RPMI8226 (cell line): ENCODE measurements around the gene NEGR1.
A peak's percentile ranks its signal among the peaks of the same experiment; 100 is the strongest.

Experiments used
- DNase-seq: peaks from one replicate; pipeline ENCODE4 v3.0.0-alpha.2; 2015

Gene NEGR1

GRCh38 chr1:71603044-71603776, 679.1 kb downstream of the NEGR1 start:
- DNase-seq = no peak

DNA sequence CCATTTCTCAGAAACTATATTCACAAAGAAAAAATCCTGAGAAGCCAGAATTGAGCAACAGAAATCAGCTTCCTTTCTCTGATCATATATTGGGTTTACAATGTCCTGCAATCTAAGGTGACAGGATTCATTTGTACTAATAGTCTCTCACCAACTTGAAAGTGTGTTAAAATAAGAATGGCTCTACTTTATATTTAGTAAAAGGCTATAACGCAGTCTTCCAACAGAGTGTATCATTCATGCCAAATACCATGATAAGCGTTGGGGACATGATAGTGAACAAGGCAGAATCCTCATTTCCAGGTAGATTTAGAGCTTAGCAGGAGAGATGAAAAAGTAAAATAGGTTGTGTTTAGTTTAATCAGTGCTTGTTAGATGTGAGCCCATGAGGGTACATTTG, 682.3 kb downstream of the NEGR1 start:
- no peak for DNase-seq

GRCh38 chr1:71599306-71599705, 683.0 kb downstream of the NEGR1 start:
- no peak for DNase-seq

DNA sequence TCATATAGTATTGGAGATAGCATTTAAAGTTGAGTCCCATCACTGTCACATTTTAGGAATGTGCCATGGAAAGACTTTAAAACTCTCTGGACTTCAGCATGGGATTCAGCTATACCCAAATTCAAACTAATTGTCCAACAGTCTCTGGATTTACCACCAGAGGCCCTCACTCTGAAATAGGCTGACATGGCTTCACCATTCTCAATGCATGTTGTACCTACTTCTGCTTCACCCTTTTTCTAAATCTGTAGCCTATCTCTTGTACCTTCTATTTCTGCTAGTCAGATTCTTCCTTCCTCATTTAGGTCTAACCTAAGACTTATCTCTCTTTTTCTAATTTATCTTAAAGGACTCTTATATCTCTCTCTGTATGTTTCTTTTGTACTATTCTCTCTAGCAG, 688.8 kb downstream of the NEGR1 start:
- no peak for DNase-seq

DNA sequence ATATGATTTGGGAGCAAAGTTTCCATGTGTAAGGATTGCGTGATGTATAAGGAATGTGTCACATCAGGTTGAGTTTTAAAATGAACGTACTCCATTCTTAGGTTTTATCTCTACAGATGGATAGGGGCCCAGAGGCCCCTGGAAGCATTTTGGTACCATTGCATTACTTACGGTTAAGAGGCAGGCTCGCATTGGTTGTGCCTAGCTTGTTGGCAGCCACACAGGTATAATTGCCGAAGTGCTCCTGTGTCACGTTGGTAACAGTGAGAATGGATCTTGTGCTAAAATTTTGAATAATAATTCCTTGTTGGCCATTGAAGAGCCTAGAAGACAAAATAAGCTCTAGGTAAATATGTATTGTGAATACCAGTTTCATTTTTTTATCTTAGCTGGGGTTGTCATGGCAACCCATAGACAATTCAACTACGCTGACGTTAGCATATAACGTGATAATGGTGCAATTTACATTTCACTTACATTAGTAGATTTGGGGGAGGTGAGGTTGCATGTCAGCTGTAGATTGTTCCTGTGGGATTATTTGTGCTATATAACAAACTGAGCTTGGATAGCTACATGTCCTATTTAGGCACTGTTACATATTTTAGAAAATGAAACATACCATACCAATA, 689.6 kb downstream of the NEGR1 start:
- DNase-seq = no peak

DNA sequence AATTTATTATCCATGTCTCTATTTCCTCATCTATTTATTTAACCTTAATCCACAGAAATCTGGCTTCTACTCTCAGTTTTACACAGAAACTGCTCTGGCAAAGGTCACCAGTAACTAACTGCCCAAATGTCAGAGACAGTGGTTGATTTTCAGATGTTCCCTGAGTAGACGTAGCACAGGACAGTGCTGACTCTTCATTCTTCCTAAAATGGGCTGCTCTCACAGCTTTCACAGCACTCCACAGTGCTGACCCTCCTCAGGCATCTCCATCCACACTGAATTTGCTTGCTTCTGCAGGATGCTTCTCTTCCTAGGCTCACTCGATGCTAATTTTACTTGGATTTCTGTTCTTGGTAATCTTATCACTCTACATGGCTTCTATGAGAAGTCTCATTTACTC, 693.3 kb downstream of the NEGR1 start:
- DNase-seq = no peak

- DNase-seq = no peak
Measured at GRCh38 chr1:71587961-71588360, 694.4 kb downstream of the NEGR1 start.

- DNase-seq = no peak
Measured at GRCh38 chr1:71586030-71586429, 696.3 kb downstream of the NEGR1 start.

- DNase-seq = no peak
Measured at GRCh38 chr1:71583756-71584155, 698.6 kb downstream of the NEGR1 start.

DNA sequence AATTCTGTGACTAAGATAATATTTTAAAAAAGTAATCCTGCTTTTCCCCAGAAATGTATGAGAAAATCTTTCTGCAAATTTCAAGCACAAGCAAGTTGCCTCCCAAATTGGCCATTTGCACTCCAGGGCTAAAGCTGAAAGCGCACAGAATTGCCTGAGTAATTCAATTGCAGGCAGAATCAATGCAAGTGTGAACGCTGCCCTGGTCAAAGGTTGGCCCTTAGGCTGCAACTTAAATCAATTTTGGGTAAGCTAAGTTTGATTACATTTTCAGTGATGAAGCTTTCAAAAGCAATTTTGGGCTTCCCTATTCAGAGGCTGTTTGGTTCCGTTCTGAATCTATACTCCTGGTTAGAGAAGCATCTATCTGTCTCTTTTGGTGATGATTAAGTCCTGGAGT, 699.7 kb downstream of the NEGR1 start:
- no peak for DNase-seq

- no peak for DNase-seq
Measured at GRCh38 chr1:71577451-71578131, 704.7 kb downstream of the NEGR1 start.

DNA sequence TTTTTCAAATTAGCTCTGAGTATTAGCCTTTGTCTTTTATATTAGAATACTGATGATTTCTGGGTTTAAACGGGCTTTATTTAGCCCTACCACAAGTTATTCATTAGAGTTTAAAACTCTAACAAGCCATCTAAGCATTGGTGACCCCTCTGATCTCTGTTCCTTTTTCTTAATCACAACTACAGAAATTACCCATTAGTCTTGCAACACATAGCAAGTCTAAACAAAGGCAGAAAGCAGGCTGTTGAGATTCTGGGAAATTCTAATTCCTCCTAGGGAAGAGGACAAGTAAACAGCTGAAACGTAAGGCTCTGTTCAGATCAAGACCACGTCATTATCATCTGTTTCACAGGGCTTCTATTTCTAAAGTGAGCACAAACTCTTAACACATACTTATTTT, 710.3 kb downstream of the NEGR1 start:
- no peak for DNase-seq

- DNase-seq = no peak
Measured at GRCh38 chr1:71566413-71566812, 715.9 kb downstream of the NEGR1 start.

DNA sequence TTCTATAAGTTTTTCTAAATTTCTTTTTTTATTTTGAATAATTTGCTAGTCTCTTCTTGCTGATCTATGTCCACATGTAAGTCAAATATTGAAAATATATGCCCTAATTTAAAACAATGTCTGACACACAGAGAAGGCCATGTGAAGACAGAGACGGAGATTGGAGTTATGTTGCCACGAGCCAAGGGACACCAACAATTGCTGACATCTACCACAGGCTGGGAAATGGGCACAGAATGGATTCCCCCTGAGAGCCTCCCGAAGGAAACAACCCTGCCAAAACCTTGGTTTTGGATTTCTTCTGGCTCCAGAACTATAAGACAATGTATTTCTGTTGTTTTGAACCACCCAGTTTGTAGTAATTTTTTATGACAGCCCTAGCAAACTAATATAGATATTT, 716.5 kb downstream of the NEGR1 start:
- DNase-seq = no peak

GRCh38 chr1:71565262-71565661, 717.1 kb downstream of the NEGR1 start:
- DNase-seq = peak; percentile 46

DNA sequence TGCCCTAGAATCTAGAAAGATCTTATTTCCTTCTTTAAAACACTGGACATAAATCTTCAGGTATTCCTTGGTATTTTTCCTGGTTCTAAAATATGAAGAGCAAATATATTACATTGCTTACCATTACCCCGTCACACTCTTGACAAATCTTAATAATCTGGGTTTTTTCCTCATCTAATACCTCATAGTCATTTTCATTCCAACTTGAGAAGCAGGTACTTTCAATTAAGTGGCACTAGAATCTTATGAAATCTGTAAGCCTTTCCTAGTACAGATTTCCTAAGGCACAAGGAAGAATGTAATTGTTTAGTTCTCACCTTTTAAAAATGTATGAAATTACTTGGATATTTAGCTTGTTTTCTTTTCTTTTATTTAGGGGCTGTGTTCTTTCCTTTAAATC, 720.0 kb downstream of the NEGR1 start:
- DNase-seq = no peak

DNA sequence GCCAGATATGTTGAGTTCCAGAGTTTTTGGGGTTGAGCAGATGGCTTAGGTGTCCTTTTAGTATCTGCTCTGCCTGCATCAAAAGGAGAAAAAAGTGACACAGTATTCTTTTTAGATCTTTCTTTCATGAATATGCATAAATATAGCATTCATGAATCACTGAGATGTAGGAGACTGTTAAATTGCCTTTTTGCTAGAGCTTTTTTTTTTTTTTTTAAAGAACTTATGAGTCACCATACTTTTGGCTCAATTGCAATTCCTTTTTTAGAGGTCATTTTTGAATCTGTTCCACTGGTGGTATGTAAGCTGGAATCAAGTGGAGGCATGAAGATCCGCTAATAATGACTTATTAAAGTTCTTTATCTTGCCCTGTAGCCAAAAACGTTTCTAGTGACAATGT, 720.6 kb downstream of the NEGR1 start:
- DNase-seq = no peak

GRCh38 chr1:71561206-71561605, 721.1 kb downstream of the NEGR1 start:
- no peak for DNase-seq

- DNase-seq = no peak
Measured at GRCh38 chr1:71559880-71560279, 722.5 kb downstream of the NEGR1 start.

DNA sequence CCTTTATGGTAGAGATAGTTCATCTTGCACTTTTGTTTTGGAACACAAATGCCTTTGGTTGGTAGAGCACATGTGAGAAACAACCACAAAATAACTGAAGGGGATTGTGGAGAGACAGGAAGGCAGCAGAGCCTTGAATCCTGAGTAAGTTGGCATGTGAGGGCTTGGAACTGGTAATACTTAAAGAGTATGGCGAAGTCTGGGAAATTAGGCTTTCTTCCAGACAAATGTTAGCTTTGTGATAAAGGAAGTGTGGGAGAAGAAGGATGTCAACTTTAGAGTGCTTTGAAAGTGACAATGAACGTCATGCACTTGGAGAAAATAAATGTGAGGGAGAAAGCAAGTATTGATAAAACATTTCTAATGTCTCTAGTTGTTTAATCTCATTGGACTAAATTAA, 725.2 kb downstream of the NEGR1 start:
- no peak for DNase-seq

DNA sequence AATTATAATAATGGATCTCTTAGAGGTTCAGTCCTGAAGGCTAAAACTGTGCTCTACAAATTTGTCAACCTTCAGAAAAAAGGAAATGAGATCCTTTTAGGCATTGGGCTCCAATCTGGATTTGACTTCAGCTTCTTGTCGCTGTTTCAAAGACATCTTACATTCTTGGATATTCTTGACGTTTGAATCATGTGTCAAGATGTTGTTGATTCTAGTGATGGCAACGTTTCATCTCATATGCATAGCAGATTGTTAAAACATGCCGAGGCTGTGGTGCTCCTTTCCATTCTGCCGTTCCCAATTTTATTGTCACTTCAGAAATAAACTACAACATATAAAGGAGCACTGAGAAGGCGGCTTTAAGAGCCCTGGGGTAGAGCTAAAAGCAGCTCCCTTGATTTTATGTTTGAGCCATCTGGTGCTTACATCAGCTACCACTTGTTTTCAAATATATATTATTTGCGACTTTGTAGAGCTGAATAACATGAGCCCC, 733.9 kb downstream of the NEGR1 start:
- no peak for DNase-seq

DNA sequence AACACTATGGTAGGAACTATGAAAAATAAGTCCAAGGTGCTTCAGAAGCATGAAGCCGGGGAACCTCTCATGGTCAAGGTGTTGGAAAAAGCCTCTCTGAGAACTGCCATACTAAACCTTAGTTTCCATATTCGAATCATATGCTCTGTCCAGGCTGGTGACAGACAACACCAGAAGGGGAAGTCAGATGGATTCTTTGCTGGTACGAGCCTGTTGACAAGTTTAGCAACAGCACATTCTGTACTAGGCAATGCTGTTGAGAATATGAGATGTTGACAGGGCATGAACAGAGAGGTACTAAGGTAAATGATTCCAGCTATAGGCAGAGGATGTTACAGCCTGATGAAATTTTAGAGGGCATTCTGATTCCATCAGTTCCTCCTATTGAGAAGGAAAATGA, 740.2 kb downstream of the NEGR1 start:
- DNase-seq = no peak

DNA sequence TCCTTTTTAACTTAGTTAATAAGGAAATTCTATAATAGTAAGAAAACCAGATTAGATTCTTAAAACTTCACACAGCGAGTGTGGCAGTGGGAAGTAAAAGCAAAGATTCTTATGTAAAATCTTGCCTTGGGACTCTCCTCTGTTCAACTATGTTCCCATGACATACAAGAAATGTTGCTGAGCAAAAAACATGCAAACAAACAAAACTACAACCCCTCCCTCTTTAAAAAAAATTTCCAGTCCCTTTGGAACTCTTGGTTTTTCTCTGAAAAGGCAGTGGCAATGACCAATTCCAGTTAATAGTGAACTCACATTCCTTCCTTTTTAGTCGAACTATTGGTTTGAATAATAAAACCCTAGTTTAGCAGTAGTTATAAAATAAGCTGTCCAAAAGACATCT, 748.4 kb downstream of the NEGR1 start:
- DNase-seq = no peak

GRCh38 chr1:71532343-71532742, 750.0 kb downstream of the NEGR1 start:
- DNase-seq = no peak
